VCaP (cell line): ENCODE results near the gene ARIH1.
"Not testable (repeated sequence)": the region's sequence is repeated elsewhere in the genome, so short reads cannot be mapped to it uniquely, and the experiment has no call there.

Experiments
- H3K27ac ChIP-seq: fragments of 450-650 bp; 2 replicates; pipeline ENCODE4 v1.5.1; 2017

ARIH1 gene

DNA sequence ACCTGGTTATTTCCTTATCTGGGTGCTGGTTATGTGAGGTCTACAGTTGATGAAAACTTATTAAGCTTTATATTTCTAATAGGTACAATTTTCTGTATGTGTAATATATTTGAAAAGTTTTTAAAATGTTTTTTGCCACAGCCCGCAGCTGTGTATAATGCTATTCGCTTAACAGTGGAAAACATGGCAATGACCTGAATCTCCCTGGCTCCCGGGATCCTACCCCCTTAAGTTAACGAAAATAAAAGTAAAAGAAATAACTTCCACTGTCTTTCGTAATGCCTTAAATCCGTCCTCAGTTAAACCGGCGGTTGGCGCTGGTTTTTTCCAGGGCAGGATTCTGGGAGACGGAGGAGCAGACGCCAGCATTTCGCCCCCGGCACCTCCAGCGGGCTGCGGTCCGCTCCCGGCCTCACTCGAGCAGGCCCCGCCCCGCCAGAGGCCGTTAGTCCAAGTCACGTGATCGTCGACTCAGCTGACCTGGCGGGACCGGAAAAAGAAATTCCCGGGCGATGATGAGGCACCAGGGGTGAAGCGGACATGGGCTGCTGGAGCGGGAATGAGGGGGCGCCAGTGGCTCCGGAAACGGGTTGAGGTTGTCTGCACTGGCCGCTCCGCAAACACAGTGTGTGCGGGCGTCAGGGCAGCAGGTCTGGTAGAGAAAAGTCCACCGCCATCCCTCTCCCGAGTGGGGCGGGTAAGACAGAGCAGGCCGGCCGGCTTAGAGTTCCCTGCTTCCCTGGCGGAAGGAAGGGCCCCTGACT lies 162.6 kb downstream of the ARIH1 start:
- not testable (repeated sequence) for H3K27ac ChIP-seq

DNA sequence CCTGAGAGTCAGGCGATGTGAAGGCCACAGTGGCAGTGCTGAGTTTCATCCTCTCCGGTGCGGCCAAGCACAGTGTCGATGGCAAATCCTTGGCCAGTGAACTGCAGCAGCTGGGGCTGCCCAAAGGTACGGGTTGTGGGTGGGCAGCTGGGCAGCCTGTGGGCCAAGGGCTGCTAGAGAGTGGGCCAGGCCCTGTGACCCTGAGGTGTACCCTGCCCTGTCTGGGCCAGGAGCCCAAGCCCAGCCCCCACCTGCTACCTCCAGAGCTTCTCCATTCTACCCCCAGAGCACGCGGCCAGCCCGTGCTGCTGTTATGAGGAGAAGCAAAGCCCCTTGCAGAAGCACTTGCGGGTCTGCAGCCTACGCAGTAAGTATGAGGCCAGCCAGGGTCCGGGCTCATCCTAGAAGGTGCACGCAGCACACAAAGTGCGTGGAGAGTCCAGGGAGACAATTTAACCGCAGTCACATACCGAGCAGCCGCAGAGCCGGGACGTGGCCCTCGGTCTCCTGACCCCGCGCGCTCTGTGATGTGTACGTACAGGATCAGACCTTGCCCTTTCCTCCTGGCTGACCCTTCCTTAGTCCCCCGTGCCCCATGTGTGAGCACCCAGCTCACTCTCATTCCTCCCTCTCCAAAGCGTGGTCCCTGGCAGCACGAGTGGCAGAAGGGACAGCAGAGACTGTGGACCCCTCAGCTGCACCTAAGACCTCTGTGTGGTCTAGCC lies 165.8 kb downstream of the ARIH1 start:
- H3K27ac ChIP-seq, result not testable (repeated sequence)

DNA sequence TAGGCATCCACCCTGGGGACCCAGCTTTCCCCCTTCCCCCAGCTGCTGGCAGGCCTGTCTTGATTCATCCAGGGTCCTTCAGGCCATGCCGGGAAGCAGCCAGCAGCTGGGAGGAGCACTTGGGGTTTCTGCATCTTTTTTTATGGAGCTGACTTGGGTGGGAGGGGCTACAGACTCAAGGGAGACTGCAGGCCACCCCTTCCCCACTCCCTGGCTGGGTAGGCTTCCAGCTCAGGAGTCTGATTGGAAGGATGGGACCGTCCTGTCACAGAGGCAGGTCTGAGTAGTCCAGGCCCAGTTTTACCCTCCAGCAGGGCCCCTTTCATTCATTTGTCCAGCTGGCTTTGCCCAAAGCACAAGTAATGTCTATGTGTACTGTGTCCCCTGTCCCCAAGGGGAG lies 168.1 kb downstream of the ARIH1 start:
- H3K27ac ChIP-seq, result not testable (repeated sequence)

DNA sequence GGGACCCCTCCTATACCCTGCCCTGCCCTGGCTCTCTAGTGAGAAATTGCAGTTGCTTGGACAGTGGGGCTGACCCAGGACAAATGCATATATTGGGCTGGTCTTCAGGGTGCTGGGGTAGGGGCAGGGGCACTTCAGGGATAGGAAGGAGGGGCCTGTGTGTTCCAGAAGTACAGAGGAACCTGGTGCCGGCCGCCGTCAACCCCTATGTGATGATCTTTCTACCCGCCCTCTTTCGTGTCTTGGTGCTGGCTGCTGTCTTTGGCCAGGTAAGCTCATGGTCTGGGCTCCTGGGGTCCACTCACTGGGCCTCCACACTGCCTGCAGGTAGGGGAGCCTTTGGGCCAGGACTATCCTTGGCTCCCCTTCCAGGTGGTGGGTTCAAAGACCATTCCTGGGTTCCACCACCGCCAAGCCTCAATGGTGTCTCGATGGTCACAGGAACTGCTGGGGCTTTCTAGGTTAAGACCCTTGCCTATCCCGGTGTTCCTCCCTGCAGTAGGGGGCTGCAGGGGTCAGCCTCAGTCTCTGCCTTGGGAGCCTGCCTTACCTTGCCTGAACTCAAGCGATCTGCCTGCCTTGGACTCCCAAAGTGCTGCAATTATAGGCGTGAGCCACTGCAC lies 174.6 kb downstream of the ARIH1 start:
- H3K27ac ChIP-seq, result not testable (repeated sequence)
